ENCODE data around the gene SETD6. TPM values are rescaled to one million over a fixed set of nuclear protein-coding genes. Genes with fewer than 3 reads are reported as not detected.

The SETD6 gene
- total and polyA plus RNA-seq, 9 of the 15 experiments (the other 6 are each of a cell fraction or from before 2014, with no cell fraction given): 9.2 to 40.9 (median 19.8) TPM

DNA sequence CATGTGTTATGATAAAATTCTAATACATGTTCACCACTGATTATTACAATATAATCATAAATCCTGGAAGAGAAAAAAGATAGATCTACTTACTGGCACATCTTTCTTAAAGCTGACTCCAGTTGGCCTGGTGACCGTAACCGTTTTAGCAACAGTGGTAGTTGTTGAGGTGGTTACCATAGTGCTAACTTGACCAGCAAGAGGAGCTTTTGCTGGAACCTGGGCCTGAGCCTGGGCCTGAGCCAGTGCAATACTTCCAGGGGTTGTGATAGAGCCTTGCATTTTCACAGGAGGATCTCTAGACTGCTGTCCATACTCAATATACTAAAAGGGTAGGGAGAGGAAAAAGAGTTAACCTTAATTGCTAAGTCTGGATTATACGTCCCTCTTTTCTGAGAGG is 36.2 kb downstream of the SETD6 start:
- FAIRE-seq: no peak

More for the DNA sequence above, 36.2 kb downstream of the SETD6 start:
- no peak overlapping the region for H3K4me3 ChIP-seq
- POLR2A ChIA-PET: no interaction called here
- in situ Hi-C loops (cut with MboI): no loop called here
- CTCF ChIA-PET (ENCODE audit: low intra/inter-chr PET ratio): no interaction called here
- no peaks in the 10 kb centered on the region for H3K27me3 ChIP-seq (ENCODE audit: control insufficient read depth in 2 of 2, insufficient read depth in 2 of 2, low read length in 2 of 2)
- H3K9me3 ChIP-seq (replicated peaks; ENCODE audit: control insufficient read depth, insufficient read depth, low read depth, low read length): no peaks in the 10 kb centered on the region
- H2AFZ ChIP-seq (ENCODE audit: low read depth, low read length): no peak overlapping the region
- no peak for TF ChIP-seq ZNF586 (CRISPR knock-in tag; conservative IDR thresholded peaks at IDR 0.05)
- TF ChIP-seq ZNF133 (CRISPR knock-in tag; IDR thresholded peaks at IDR 0.05): no peak
- TF ChIP-seq, protein P1, sequence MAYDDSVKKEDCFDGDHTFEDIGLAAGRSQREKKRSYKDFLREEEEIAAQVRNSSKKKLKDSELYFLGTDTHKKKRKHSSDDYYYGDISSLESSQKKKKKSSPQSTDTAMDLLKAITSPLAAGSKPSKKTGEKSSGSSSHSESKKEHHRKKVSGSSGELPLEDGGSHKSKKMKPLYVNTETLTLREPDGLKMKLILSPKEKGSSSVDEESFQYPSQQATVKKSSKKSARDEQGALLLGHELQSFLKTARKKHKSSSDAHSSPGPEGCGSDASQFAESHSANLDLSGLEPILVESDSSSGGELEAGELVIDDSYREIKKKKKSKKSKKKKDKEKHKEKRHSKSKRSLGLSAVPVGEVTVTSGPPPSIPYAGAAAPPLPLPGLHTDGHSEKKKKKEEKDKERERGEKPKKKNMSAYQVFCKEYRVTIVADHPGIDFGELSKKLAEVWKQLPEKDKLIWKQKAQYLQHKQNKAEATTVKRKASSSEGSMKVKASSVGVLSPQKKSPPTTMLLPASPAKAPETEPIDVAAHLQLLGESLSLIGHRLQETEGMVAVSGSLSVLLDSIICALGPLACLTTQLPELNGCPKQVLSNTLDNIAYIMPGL (CRISPR knock-in tag; IDR thresholded peaks at IDR 0.05): no peak
- no peak for TF ChIP-seq ZNF764 (CRISPR knock-in tag; IDR thresholded peaks at IDR 0.05; ENCODE audit: low read depth)
- peak; percentile 22; the same call in 1 of the 2 replicates for TF ChIP-seq RFX1 (IDR thresholded peaks at IDR 0.05)
- peak; percentile 23; the same call in 1 of the 2 replicates for TF ChIP-seq ZZZ3 (IDR thresholded peaks at IDR 0.05)
- TF ChIP-seq, protein P2, sequence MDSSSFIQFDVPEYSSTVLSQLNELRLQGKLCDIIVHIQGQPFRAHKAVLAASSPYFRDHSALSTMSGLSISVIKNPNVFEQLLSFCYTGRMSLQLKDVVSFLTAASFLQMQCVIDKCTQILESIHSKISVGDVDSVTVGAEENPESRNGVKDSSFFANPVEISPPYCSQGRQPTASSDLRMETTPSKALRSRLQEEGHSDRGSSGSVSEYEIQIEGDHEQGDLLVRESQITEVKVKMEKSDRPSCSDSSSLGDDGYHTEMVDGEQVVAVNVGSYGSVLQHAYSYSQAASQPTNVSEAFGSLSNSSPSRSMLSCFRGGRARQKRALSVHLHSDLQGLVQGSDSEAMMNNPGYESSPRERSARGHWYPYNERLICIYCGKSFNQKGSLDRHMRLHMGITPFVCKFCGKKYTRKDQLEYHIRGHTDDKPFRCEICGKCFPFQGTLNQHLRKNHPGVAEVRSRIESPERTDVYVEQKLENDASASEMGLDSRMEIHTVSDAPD (CRISPR knock-in tag; IDR thresholded peaks at IDR 0.05): no peak
- no peak for TF ChIP-seq TCF7 (IDR thresholded peaks at IDR 0.05; ENCODE audit: borderline replicate concordance)
- no peak for TF ChIP-seq ERF (CRISPR knock-in tag; IDR thresholded peaks at IDR 0.05)
- TF ChIP-seq ZNF121 (CRISPR knock-in tag; conservative IDR thresholded peaks at IDR 0.05): no peak
- no peaks in the 10 kb centered on the region for H3K4me1 ChIP-seq (replicated peaks in 1 of 2; ENCODE audit: control insufficient read depth in 2 of 2, insufficient read depth in 2 of 2, low read length in 2 of 2)
- no peak; the same call in 2 of the 3 replicates for ATAC-seq
- H3K79me2 ChIP-seq (ENCODE audit: control insufficient read depth, insufficient read depth, low read length): no peaks in the 10 kb centered on the region
- H3K4me2 ChIP-seq (ENCODE audit: insufficient read depth, low read length): no peak overlapping the region
- intact Hi-C loops (cut with micrococcal nuclease): no loop called here
- H3K9me1 ChIP-seq (ENCODE audit: control insufficient read depth, insufficient read depth, low read length): no peaks in the 10 kb centered on the region
- peaks cover 98% of the 10 kb centered on the region for H3K36me3 ChIP-seq (ENCODE audit: control insufficient read depth, insufficient read depth, low read length)
- H3K27ac ChIP-seq (ENCODE audit: extremely low read depth, low read depth, low read length): no peak overlapping the region
- H4K20me1 ChIP-seq (replicated peaks; ENCODE audit: control insufficient read depth, insufficient read depth, low read length): no peaks in the 10 kb centered on the region
- H3K9ac ChIP-seq (ENCODE audit: insufficient read depth in 1 of 2, low read depth in 2 of 2, low read length in 2 of 2): no peak overlapping the region
- no TSS peak for BruUV-seq (replicated peaks)
- 98% methylated on average over 3 of the region's 3 CpGs for WGBS (ENCODE audit: insufficient coverage, low coverage, missing lambda C conversion rate)
- DNase-seq (ENCODE audit: extremely low read depth in 1 of 4, low spot score in 3 of 4): no peak
